Measurements from ENCODE around the gene LIN54. TPM values are rescaled to one million over a fixed set of nuclear protein-coding genes. Genes with fewer than 3 reads are reported as not detected.

The LIN54 gene
- total RNA-seq, 2 donors from 2014 or later: 21.0 to 25.2 TPM

DNA sequence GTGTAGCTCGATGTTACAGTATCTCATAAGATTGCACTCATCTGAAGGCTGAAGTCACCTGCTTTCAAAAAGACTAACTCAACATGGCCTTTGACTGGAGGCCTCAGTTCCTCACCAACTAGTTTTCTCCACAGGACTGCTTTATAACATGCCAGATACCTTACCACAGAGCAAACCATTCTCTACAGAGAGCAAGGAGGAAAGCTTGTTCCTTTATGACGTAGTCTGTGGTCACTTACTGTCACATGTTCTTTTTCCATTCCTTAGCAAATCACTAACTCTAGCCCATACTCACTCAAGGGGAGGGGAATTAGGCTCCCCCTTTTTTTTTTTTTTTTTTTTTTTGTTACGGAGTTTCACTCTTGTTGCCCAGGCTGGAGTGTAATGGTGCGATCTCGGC, 106.9 kb downstream of the LIN54 start:
- peak overlapping the region in 1 of 2 donors; percentile 27 for H3K27ac Mint-ChIP-seq
- no peaks in the 10 kb centered on the region for H3K9me3 Mint-ChIP-seq
- ATAC-seq (no peak), DNase-seq (ENCODE audit: low spot score) (no peak)
- peaks cover 15% of the 10 kb centered on the region in 2 donors for H3K4me1 Mint-ChIP-seq (ENCODE audit: low read depth in 2 of 2)
- H3K4me3 Mint-ChIP-seq: no peak overlapping the region
- no peaks in the 10 kb centered on the region for H3K27me3 Mint-ChIP-seq
- no peaks in the 10 kb centered on the region for H3K36me3 Mint-ChIP-seq

DNA sequence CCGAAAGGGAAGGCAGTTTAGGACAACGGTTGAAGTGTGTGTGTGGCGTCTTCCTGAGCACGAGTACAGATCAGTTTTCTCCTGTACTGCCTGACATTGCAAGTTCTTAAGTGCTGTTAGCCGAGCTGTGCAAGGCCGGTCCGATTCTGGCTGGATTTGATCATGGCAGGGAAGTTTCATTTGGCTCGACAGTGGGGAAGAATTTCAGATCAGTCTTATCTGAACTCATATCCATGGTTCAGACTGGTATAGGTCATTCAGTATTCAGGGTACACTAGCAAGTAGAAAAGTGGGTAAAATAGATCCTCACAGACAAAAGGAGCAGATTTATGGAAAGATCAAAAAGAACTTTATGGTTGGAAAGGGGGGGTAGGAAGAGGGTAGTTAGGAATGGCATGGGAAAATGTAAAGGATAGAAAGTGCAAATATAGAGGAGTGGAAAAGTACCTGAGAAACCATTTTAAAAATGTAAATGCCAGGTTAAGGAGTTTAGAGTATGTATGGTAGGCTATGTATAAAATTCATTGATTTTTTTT, 109.4 kb downstream of the LIN54 start:
- Mint-ChIP-seq H3K4me1 (ENCODE audit: low read depth in 2 of 2) (peaks cover 21 to 25% of the 10 kb centered on the region in 2 donors), H3K9me3 (no peaks in the 10 kb centered on the region), H3K27ac (no peak overlapping the region), H3K4me3 (no peak overlapping the region), H3K27me3 (no peaks in the 10 kb centered on the region), H3K36me3 (peaks cover 5% of the 10 kb centered on the region)
- DNase-seq (ENCODE audit: low spot score) (no peak), ATAC-seq (no peak)

- peak; percentile 96 to 97 for ATAC-seq
- no peak within 1 kb of the TSS for H3K27ac Mint-ChIP-seq
- peak; percentile 99 for DNase-seq (ENCODE audit: low spot score)
- no peak within 1 kb of the TSS for H3K4me3 Mint-ChIP-seq
- no peaks in the 10 kb centered on the region for H3K27me3 Mint-ChIP-seq
- H3K4me1 Mint-ChIP-seq (ENCODE audit: low read depth in 2 of 2): peaks cover 16 to 25% of the 10 kb centered on the region in 2 donors
- peaks cover 8% of the 10 kb centered on the region for H3K36me3 Mint-ChIP-seq
- no peaks in the 10 kb centered on the region for H3K9me3 Mint-ChIP-seq
Measured at GRCh38 chr4:82900411-82901182, 110.0 kb downstream of the LIN54 start, which contains the start of gene THAP9. TSS of gene THAP9 (plus strand) at chr4:82900735. CDS start at chr4:82900803, 68 bp downstream.

DNA sequence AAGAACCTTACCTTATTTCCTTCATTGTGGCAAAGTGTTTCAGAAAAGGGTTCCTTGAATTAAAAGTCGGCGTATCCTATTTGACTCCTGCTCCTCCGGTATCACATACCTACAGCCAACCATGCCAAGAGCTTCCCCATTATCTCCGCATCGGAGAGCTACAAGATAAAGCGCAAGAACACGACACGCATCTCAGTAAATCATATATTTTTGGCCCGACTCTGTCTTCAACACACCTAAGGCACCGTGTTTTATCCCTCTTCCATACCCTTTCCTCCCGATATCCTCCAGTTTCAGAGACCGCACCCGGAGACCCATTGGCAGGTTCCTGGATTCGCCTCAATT, 110.6 kb downstream of the LIN54 start:
- H3K4me1 Mint-ChIP-seq (ENCODE audit: low read depth in 2 of 2): peaks cover 11 to 21% of the 10 kb centered on the region in 2 donors
- ATAC-seq (no peak), DNase-seq (ENCODE audit: low spot score) (no peak)
- no peaks in the 10 kb centered on the region for H3K27me3 Mint-ChIP-seq
- no peak overlapping the region for H3K27ac Mint-ChIP-seq
- H3K9me3 Mint-ChIP-seq: no peaks in the 10 kb centered on the region
- no peak overlapping the region for H3K4me3 Mint-ChIP-seq
- H3K36me3 Mint-ChIP-seq: peaks cover 9% of the 10 kb centered on the region

DNA sequence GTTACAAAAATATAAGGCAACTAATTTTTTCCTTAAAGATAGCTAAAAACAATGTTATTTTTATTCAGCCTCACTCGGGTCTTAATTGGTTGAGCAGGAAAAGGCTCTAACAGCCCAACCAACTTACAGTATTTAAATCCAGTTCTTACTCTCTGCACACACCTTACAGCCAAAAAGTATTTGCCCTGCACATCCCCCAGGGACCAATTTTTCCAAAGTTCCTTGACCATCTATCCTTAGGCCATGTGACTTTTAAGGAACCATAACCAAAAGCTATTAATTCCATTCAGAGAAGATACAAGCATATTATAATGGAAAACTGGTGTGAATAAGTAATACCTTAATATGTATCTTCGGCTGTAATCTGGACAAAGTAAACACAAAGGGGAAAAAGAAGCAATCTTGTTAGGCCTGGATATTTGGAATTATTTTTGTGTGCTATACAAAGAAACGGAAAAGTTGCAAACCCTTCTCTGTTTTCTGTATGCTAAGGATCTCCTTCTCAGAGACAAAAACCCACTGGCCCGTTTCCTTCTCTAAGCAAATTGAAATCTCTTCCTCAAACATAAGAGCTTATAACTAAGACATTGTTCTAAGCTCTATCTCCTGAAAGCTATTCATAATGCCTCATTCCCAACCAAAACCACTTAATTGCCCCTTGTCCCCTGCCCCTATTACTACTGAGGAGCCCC, 111.1 kb downstream of the LIN54 start:
- DNase-seq (ENCODE audit: low spot score): no peak
- Mint-ChIP-seq H3K27me3 (no peaks in the 10 kb centered on the region), H3K27ac (no peak overlapping the region), H3K4me1 (ENCODE audit: low read depth in 2 of 2) (peaks cover 8 to 18% of the 10 kb centered on the region in 2 donors), H3K36me3 (peaks cover 13% of the 10 kb centered on the region), H3K9me3 (no peaks in the 10 kb centered on the region), H3K4me3 (no peak overlapping the region)
- no peak for ATAC-seq

GRCh38 chr4:82898322-82899243, 112.0 kb downstream of the LIN54 start:
- Mint-ChIP-seq H3K9me3 (no peaks in the 10 kb centered on the region), H3K27me3 (no peaks in the 10 kb centered on the region), H3K4me3 (no peak overlapping the region), H3K4me1 (ENCODE audit: low read depth in 2 of 2) (peaks cover 13 to 15% of the 10 kb centered on the region in 2 donors), H3K27ac (no peak overlapping the region), H3K36me3 (peaks cover 19% of the 10 kb centered on the region)
- DNase-seq (ENCODE audit: low spot score): no peak
- no peak for ATAC-seq

DNA sequence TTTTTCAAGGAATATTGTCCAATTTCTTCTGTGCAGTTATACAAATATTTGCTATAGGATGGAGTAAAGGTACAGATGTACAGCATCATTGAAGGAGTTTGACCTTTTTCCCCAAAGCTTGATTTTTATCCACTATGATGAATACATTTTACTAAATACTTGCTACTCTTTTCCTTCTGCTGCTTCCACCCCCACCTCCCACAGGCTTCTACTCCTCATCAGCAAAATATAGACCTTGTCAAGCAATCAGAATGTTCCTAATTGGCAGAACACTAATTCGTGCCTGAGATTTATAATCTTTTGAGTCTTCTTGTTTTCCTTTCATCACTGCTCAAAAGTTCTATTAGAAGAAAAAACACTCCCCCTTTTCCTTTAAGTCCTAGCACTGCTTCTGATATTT, 113.9 kb downstream of the LIN54 start:
- H3K36me3 Mint-ChIP-seq: peaks cover 19% of the 10 kb centered on the region
- H3K4me3 Mint-ChIP-seq: no peak overlapping the region
- ATAC-seq (no peak), DNase-seq (ENCODE audit: low spot score) (no peak)
- no peaks in the 10 kb centered on the region for H3K9me3 Mint-ChIP-seq
- peaks cover 16 to 23% of the 10 kb centered on the region in 2 donors for H3K4me1 Mint-ChIP-seq (ENCODE audit: low read depth in 2 of 2)
- no peaks in the 10 kb centered on the region for H3K27me3 Mint-ChIP-seq
- H3K27ac Mint-ChIP-seq: peak overlapping the region in 1 of 2 donors; percentile 36

- ATAC-seq (no peak), DNase-seq (ENCODE audit: low spot score) (no peak)
- H3K4me3 Mint-ChIP-seq: no peak overlapping the region
- H3K4me1 Mint-ChIP-seq (ENCODE audit: low read depth in 2 of 2): peaks cover 23 to 34% of the 10 kb centered on the region in 2 donors
- H3K9me3 Mint-ChIP-seq: no peaks in the 10 kb centered on the region
- H3K27ac Mint-ChIP-seq: peak overlapping the region in 1 of 2 donors; percentile 30
- peaks cover 19% of the 10 kb centered on the region for H3K36me3 Mint-ChIP-seq
- H3K27me3 Mint-ChIP-seq: no peaks in the 10 kb centered on the region
Measured at GRCh38 chr4:82893942-82894341, 116.7 kb downstream of the LIN54 start.

DNA sequence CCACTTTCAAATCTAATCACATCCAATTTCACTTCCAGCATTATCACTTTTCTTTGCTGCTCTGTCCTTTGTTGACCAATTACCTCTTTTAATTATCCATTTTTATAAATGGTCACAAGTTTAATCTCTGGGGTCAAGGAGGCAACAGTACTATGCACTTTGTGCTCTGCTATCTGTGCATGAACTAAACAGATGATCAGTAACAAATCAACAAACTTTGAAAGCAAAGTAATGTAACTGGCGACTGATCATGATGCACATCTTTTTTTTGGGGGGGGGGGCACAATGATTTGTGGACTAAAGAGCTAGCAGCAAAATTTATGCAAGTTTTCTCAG, 118.2 kb downstream of the LIN54 start:
- H3K4me1 Mint-ChIP-seq (ENCODE audit: low read depth in 2 of 2): peaks cover 16 to 34% of the 10 kb centered on the region in 2 donors
- H3K36me3 Mint-ChIP-seq: peaks cover 19% of the 10 kb centered on the region
- H3K27me3 Mint-ChIP-seq: no peaks in the 10 kb centered on the region
- no peaks in the 10 kb centered on the region for H3K9me3 Mint-ChIP-seq
- ATAC-seq (no peak), DNase-seq (ENCODE audit: low spot score) (no peak)
- peak overlapping the region; percentile 97 for H3K4me3 Mint-ChIP-seq
- H3K27ac Mint-ChIP-seq: peak overlapping the region; percentile 97

GRCh38 chr4:82891707-82892466, 118.7 kb downstream of the LIN54 start:
- H3K9me3 Mint-ChIP-seq: no peaks in the 10 kb centered on the region
- H3K4me3 Mint-ChIP-seq: peak overlapping the region; percentile 97
- ATAC-seq: no peak
- DNase-seq (ENCODE audit: low spot score): no peak
- no peaks in the 10 kb centered on the region for H3K27me3 Mint-ChIP-seq
- peaks cover 17% of the 10 kb centered on the region for H3K36me3 Mint-ChIP-seq
- peaks cover 14 to 36% of the 10 kb centered on the region in 2 donors for H3K4me1 Mint-ChIP-seq (ENCODE audit: low read depth in 2 of 2)
- peak overlapping the region; percentile 97 for H3K27ac Mint-ChIP-seq

- ATAC-seq: peak; percentile 99
- peaks cover 17 to 40% of the 10 kb centered on the region in 2 donors for H3K4me1 Mint-ChIP-seq (ENCODE audit: low read depth in 2 of 2)
- H3K4me3 Mint-ChIP-seq: peak within 1 kb of the TSS; percentile 97
- H3K27me3 Mint-ChIP-seq: no peaks in the 10 kb centered on the region
- H3K9me3 Mint-ChIP-seq: no peaks in the 10 kb centered on the region
- peaks cover 14% of the 10 kb centered on the region for H3K36me3 Mint-ChIP-seq
- peak; percentile 99 for DNase-seq (ENCODE audit: low spot score)
- peak within 1 kb of the TSS; percentile 97 for H3K27ac Mint-ChIP-seq
Measured at GRCh38 chr4:82890901-82891706, 119.5 kb downstream of the LIN54 start, which contains the start of gene SEC31A. TSS of gene SEC31A (minus strand) at chr4:82891153. CDS start at chr4:82881936, 9,217 bp downstream.

DNA sequence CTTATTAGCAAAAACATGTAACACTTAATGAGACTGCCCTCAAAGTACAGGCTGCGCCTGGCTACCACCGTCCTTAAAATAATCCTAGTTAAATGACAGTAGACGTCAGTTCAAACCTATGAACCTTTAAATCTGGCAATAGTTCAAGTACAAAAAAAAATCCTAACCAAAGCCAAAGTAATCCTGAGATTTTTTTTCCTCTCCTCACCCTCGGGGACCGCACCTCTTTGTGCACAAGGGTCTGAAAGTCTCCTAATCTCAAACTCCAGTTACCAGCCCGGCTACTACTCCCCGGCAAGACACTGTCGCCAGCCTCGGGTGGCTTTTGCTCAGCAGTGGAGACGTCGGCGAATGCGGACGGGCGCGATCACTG, 120.1 kb downstream of the LIN54 start:
- peaks cover 21 to 46% of the 10 kb centered on the region in 2 donors for H3K4me1 Mint-ChIP-seq (ENCODE audit: low read depth in 2 of 2)
- no peaks in the 10 kb centered on the region for H3K27me3 Mint-ChIP-seq
- H3K9me3 Mint-ChIP-seq: no peaks in the 10 kb centered on the region
- DNase-seq (ENCODE audit: low spot score): no peak
- peak overlapping the region; percentile 97 for H3K4me3 Mint-ChIP-seq
- peak overlapping the region; percentile 97 for H3K27ac Mint-ChIP-seq
- H3K36me3 Mint-ChIP-seq: peaks cover 11% of the 10 kb centered on the region
- no peak for ATAC-seq
